Thyroid gland (tissue), 4 donors: ENCODE data around the gene DNAH3. TPM values are rescaled to one million over a fixed set of nuclear protein-coding genes. Genes with fewer than 3 reads are reported as not detected.
"Not testable (repeated sequence)": the region's sequence is repeated elsewhere in the genome, so short reads cannot be mapped to it uniquely, and the experiment has no call there.

ENCODE experiments used
- DNase-seq, 2 donors: peaks; one replicate each; pipeline ENCODE4 v3.0.0-alpha.2; 2019
- H3K27ac ChIP-seq, 3 donors: fragments of 200-600 bp; sonication (generic); 1 replicate in 2 of 3; 2 replicates in 1 of 3; pipeline ENCODE4 v1.5.1; 2016 to 2019; ENCODE audit warnings: mild to moderate bottlenecking in 1 of 3, moderate library complexity in 1 of 3
- H3K27me3 ChIP-seq: fragments of 200-600 bp; sonication (generic); one replicate; pipeline ENCODE4 v1.5.1; 2019
- H3K36me3 ChIP-seq, 2 donors: fragments of 200-600 bp; sonication (generic); one replicate each; pipeline ENCODE4 v1.5.1; 2016 to 2019
- H3K4me1 ChIP-seq, 2 donors: fragments of 200-600 bp; sonication (generic); one replicate each; pipeline ENCODE4 v1.5.1; 2017 to 2019
- H3K4me3 ChIP-seq, 3 donors: fragments of 200-600 bp; sonication (generic); replicated peaks in 1 of 3; 1 replicate in 2 of 3; 2 replicates in 1 of 3; pipeline ENCODE4 v1.5.1; 2016; ENCODE audit warnings: mild to moderate bottlenecking in 1 of 3
- H3K9me3 ChIP-seq: fragments of 200-600 bp; sonication (generic); one replicate; pipeline ENCODE4 v1.5.1; 2017
- POLR2A ChIP-seq, 2 donors: fragments of 450-650 bp; IDR thresholded peaks; one replicate each; pipeline ENCODE4 v1.6.1; 2017; ENCODE audit warnings: antibody characterized with exemption in 2 of 2, mild to moderate bottlenecking in 2 of 2, moderate library complexity in 1 of 2
- WGBS, 2 donors: methylation state at CpG; one replicate each; pipeline ENCODE4 v1.1.5; 2017; 5-methylcytosine and 5-hydroxymethylcytosine counted together
- intact Hi-C: fragments of 100-400 bp; cut with DNase I; formaldehyde crosslinking; loops from one replicate; pipeline ENCODE4 v1.15.1; 2023
- total RNA-seq, 4 donors: library from RNA; depleted of rRNA; stranded (reverse); fragments of >200 nt; gene quantifications; one replicate each; pipeline ENCODE4 v1.2.3, GENCODE V29; 2016
- TF ChIP-seq, protein P1 (sequence below), 6 experiments: fragments of 200-600 bp in 3 of 6; fragments of 450-650 bp in 3 of 6; sonication (generic) in 3 of 6; IDR thresholded peaks; one replicate each; pipeline ENCODE4 v1.5.1; 2016 to 2019; ENCODE audit warnings: antibody characterized with exemption in 6 of 6, mild to moderate bottlenecking in 2 of 6, inconsistent platforms in 1 of 6, moderate library complexity in 1 of 6

Gene DNAH3, protein sequence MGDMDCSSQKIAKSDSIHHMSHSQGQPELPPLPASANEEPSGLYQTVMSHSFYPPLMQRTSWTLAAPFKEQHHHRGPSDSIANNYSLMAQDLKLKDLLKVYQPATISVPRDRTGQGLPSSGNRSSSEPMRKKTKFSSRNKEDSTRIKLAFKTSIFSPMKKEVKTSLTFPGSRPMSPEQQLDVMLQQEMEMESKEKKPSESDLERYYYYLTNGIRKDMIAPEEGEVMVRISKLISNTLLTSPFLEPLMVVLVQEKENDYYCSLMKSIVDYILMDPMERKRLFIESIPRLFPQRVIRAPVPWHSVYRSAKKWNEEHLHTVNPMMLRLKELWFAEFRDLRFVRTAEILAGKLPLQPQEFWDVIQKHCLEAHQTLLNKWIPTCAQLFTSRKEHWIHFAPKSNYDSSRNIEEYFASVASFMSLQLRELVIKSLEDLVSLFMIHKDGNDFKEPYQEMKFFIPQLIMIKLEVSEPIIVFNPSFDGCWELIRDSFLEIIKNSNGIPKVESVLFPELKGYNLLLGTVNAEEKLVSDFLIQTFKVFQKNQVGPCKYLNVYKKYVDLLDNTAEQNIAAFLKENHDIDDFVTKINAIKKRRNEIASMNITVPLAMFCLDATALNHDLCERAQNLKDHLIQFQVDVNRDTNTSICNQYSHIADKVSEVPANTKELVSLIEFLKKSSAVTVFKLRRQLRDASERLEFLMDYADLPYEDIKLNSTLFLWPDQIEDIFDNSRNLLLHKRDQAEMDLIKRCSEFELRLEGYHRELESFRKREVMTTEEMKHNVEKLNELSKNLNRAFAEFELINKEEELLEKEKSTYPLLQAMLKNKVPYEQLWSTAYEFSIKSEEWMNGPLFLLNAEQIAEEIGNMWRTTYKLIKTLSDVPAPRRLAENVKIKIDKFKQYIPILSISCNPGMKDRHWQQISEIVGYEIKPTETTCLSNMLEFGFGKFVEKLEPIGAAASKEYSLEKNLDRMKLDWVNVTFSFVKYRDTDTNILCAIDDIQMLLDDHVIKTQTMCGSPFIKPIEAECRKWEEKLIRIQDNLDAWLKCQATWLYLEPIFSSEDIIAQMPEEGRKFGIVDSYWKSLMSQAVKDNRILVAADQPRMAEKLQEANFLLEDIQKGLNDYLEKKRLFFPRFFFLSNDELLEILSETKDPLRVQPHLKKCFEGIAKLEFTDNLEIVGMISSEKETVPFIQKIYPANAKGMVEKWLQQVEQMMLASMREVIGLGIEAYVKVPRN (N-terminal part only)
- under 1 TPM in 1 of 4 donors, not detected in 3; 0.15 TPM for total RNA-seq

DNA sequence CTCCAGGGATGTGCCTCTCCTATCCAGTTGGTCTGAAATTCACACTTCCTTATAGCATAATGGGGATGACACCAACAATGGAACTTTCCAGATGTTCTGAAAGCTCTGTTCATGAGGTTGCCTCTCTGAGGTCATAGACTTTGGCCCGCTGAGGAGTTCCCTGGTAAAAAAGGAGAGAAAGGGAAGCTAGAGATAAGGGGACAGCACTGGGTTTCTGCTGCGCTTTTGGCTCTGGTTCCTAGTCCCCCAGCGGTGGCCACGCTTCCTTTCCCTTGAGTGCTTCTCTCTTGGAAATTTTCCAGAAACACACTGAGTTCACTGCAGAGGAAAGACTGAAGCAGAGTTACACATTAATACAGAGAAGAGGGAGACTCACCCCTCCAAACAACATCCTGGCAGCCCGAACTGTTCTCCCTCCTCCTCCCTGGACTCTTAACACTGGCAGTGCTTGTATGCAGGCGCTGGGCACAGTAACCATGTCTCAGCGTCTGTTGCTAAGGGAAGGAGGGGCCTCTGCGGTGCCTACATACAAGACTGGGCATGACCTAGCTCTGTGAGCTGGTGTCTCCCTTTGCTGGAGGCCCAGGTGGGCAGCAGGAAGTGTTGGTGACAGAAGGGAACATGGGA lies at the start of gene DNAH3:
Gene DNAH3 (minus strand): TSS at position 472 of the 627 bp plus-strand sequence. CDS start 527 bp downstream, outside the sequence.
- no peak within 1 kb of the TSS for H3K4me3 ChIP-seq
- peak; percentile 82 to 85 for DNase-seq
- TF ChIP-seq POLR2A (IDR thresholded peaks at IDR 0.05), result no peak
- TF ChIP-seq, protein P1, sequence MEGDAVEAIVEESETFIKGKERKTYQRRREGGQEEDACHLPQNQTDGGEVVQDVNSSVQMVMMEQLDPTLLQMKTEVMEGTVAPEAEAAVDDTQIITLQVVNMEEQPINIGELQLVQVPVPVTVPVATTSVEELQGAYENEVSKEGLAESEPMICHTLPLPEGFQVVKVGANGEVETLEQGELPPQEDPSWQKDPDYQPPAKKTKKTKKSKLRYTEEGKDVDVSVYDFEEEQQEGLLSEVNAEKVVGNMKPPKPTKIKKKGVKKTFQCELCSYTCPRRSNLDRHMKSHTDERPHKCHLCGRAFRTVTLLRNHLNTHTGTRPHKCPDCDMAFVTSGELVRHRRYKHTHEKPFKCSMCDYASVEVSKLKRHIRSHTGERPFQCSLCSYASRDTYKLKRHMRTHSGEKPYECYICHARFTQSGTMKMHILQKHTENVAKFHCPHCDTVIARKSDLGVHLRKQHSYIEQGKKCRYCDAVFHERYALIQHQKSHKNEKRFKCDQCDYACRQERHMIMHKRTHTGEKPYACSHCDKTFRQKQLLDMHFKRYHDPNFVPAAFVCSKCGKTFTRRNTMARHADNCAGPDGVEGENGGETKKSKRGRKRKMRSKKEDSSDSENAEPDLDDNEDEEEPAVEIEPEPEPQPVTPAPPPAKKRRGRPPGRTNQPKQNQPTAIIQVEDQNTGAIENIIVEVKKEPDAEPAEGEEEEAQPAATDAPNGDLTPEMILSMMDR (IDR thresholded peaks at IDR 0.05), result peak in 1 of 6 experiments; percentile 12
- peaks cover 6 to 8% of the 10 kb centered on the region in 2 donors for H3K4me1 ChIP-seq
- intact Hi-C loops, result loop anchor here (10.0 kb wide), 1 partner anchor 374 kb away; no protein-coding TSS in a partner anchor
- WGBS, 2 donors, result 12 to 15% methylated on average over 8 of the region's 8 CpGs
- H3K27ac ChIP-seq, result peak within 1 kb of the TSS; percentile 45 to 48 (median 48)
- no peaks in the 10 kb centered on the region for H3K36me3 ChIP-seq
- H3K27me3 ChIP-seq, result no peaks in the 10 kb centered on the region
- H3K9me3 ChIP-seq, result no peaks in the 10 kb centered on the region

DNA sequence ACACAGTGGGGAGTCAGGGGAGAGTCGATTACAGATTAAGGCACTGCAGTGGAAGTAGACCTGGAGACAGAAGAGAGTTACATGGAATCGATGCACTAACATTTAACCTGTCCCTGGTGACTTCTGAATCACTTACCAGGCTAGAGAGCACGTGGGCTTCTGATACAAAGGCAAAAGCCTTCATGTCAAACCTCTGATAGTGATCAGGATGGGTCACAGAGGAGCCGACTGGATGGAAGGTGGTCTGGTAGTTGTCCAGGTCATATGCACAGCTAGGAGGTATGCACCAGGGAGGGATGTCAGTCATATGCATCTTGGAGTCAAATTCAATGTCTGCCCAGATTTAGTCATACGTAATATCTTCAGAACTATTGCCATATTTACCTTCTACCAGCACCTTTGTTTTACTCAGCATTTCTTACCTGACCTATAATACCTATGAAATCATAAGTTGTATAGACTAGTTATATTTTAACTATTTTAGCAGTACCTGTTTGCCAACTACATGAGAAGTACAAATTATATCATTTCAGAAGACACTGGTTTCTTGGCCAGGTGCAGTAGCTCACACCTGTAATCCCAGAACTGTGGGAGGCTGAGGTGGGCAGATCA lies 49.1 kb upstream of the DNAH3 start:
- intact Hi-C loops, result no loop called here
- TF ChIP-seq, protein P1 (IDR thresholded peaks at IDR 0.05), result no peak
- no peak for TF ChIP-seq POLR2A (IDR thresholded peaks at IDR 0.05)

DNA sequence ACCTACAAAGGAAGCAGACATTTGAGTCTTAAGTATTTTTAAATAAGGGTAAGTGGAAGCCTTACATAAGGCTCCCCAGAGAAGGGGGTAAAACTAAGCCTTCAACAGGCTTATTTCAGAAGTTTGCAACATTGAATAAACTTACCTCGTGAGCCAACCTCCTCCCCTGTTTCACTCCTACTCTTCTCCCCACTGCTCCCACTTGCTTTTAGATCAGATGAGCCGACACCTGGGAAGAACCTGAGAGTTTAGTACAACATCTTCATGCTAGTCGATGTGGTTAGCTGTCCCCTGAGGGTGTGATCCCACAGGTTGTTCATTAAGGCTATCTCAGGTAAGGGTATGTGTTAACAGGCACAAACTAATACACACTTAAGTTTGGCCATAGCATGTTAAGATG lies 47.0 kb upstream of the DNAH3 start:
- Histone ChIP-seq H3K36me3 (no peaks in the 10 kb centered on the region), H3K9me3 (no peaks in the 10 kb centered on the region), H3K27ac (no peak overlapping the region), H3K4me1 (no peaks in the 10 kb centered on the region), H3K27me3 (no peaks in the 10 kb centered on the region), H3K4me3 (no peak overlapping the region)
- DNase-seq, result no peak
- 78 to 85% methylated on average over 3 of the region's 3 CpGs for WGBS, 2 donors
- TF ChIP-seq POLR2A (IDR thresholded peaks at IDR 0.05), result no peak
- TF ChIP-seq, protein P1 (IDR thresholded peaks at IDR 0.05), result no peak
- intact Hi-C loops, result no loop called here

More for the DNA sequence above, 49.1 kb upstream of the DNAH3 start:
- Histone ChIP-seq H3K27me3 (no peaks in the 10 kb centered on the region), H3K4me1 (no peaks in the 10 kb centered on the region), H3K4me3 (no peak overlapping the region), H3K36me3 (no peaks in the 10 kb centered on the region), H3K9me3 (no peaks in the 10 kb centered on the region), H3K27ac (no peak overlapping the region)
- 79 to 82% methylated on average over 5 of the region's 5 CpGs for WGBS, 2 donors
- DNase-seq, result no peak

DNA sequence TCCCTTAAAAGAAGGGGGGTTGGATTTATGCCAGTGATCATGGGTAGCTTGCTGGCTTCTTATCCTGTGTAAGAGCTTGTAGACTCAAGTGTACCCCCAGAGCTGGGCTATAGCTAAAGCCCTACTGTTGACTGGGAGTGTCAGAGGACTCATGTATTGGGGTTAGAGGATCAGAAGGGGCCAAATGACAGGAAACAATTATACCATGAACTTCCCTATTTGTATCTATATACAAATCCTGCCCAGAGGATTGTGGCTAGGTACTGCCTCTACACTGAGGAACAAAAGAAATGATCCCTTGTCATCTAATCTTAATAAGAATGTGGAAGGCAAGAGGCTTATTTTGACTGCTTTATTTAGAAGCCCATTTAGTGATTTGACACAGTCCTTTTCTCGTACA lies 46.5 kb upstream of the DNAH3 start:
- H3K9me3 ChIP-seq, result no peaks in the 10 kb centered on the region
- H3K4me1 ChIP-seq, result no peaks in the 10 kb centered on the region
- no peaks in the 10 kb centered on the region for H3K36me3 ChIP-seq
- H3K27me3 ChIP-seq, result no peaks in the 10 kb centered on the region
- H3K4me3 ChIP-seq, result no peak overlapping the region
- intact Hi-C loops, result no loop called here
- H3K27ac ChIP-seq, result no peak overlapping the region
- TF ChIP-seq POLR2A (IDR thresholded peaks at IDR 0.05), result no peak
- TF ChIP-seq, protein P1 (IDR thresholded peaks at IDR 0.05), result no peak
- DNase-seq, result no peak
- WGBS, 2 donors, result 86 to 88% methylated on average over 1 of the region's 1 CpG

DNA sequence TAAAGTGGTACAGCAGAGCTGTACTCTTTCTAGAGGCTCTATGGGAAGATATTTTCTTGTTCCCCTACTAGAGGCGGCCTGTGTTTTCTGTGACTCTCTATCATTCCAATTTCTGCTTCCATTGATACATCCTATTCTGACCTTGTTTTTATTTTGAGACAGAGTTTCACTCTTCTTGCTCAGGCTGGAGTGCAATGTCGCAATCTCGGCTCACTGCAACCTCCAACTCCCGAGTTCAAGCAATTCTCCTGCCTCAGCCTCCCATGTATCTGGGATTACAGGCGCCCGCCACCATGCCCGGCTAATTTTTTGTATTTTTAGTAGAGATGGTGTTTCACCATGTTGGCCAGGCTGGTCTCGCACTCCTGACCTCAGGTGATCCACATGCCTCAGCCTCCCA lies 44.7 kb upstream of the DNAH3 start:
- H3K4me1 ChIP-seq, H3K27ac ChIP-seq, H3K4me3 ChIP-seq, intact Hi-C loops, DNase-seq, H3K27me3 ChIP-seq, H3K9me3 ChIP-seq, H3K36me3 ChIP-seq: not testable (repeated sequence)
- 84 to 95% methylated on average over 8 of the region's 8 CpGs for WGBS, 2 donors
